MCF 10A (cell line): ENCODE results near the gene CNTN6. TPM values are rescaled to one million over a fixed set of nuclear protein-coding genes. Genes with fewer than 3 reads are reported as not detected.

ENCODE experiments used
- BruUV-seq: library from RNA; stranded (reverse); fragments of 400-500 nt; replicated peaks from 2 replicates; lab custom pipeline; 2021; lab: Mats Ljungman, UMichigan
- CTCF ChIA-PET: fragments of 300-600 bp; sonication (Branson Sonifier 250); formaldehyde crosslinking; extraction: SDS; loops from one replicate; lab custom pipeline; 2021; ENCODE audit warnings: antibody characterized with exemption, inconsistent platforms; lab: Yijun Ruan, JAX
- POLR2A ChIA-PET: fragments of 300-600, 350-650 bp; sonication (Branson Sonifier 250); formaldehyde crosslinking; extraction: SDS; loops from one replicate; lab custom pipeline; 2020; ENCODE audit warnings: antibody characterized with exemption, inconsistent platforms; lab: Yijun Ruan, JAX
- DNase-seq: peaks from one replicate; pipeline ENCODE4 v3.0.0-alpha.2; 2018; ENCODE audit not compliant: unreplicated experiment
- H3K27ac Mint-ChIP-seq: one replicate; pipeline ENCODE4 v1.8.0; 2022; ENCODE audit warnings: mild to moderate bottlenecking, low read depth, mixed read lengths; ENCODE audit not compliant: unreplicated experiment
- H3K27me3 Mint-ChIP-seq: one replicate; pipeline ENCODE4 v1.8.0; 2022; ENCODE audit warnings: mixed read lengths; ENCODE audit not compliant: insufficient read depth, unreplicated experiment
- H3K36me3 Mint-ChIP-seq: one replicate; pipeline ENCODE4 v1.8.0; 2022; ENCODE audit warnings: mild to moderate bottlenecking, moderate library complexity, mixed read lengths; ENCODE audit not compliant: insufficient read depth, unreplicated experiment
- H3K4me1 Mint-ChIP-seq: one replicate; pipeline ENCODE4 v1.8.0; 2022; ENCODE audit warnings: mixed read lengths; ENCODE audit not compliant: insufficient read depth, unreplicated experiment
- H3K4me3 Mint-ChIP-seq: one replicate; pipeline ENCODE4 v1.8.0; 2022; ENCODE audit warnings: mild to moderate bottlenecking, moderate library complexity, mixed read lengths; ENCODE audit not compliant: unreplicated experiment
- H3K9me3 Mint-ChIP-seq: one replicate; pipeline ENCODE4 v1.8.0; 2022; ENCODE audit warnings: mixed read lengths; ENCODE audit not compliant: unreplicated experiment
- CTCF ChIP-seq: fragments of 200-600 bp; IDR thresholded peaks from one replicate; pipeline ENCODE4 v1.8.0; 2022; ENCODE audit warnings: antibody characterized with exemption, mild to moderate bottlenecking; ENCODE audit not compliant: unreplicated experiment
- intact Hi-C: fragments of 100-400 bp; cut with micrococcal nuclease; formaldehyde crosslinking; loops from 2 replicates; pipeline ENCODE4 v1.14.1; 2022
- total RNA-seq: library from RNA; stranded (reverse); gene quantifications from 2 replicates; pipeline ENCODE4 v1.2.3, GENCODE V29; 2022

CNTN6 gene
- total RNA-seq, 1 experiment from 2014 or later, result not detected

- ChIA-PET CTCF (no interaction called here), POLR2A (no interaction called here)
- no peak for DNase-seq
- Mint-ChIP-seq H3K9me3 (no peaks in the 10 kb centered on the region), H3K36me3 (no peaks in the 10 kb centered on the region), H3K27me3 (no peaks in the 10 kb centered on the region), H3K4me1 (no peaks in the 10 kb centered on the region), H3K4me3 (no peak overlapping the region), H3K27ac (no peak overlapping the region)
- no peak for TF ChIP-seq CTCF
- intact Hi-C loops, result no loop called here
- BruUV-seq, result no TSS peak
Measured at GRCh38 chr3:1092061-1092460, 763 bp upstream of the CNTN6 start.

GRCh38 chr3:1093217-1093616 is 393 bp downstream of the CNTN6 start:
- TF ChIP-seq CTCF, result no peak
- ChIA-PET POLR2A (no interaction called here), CTCF (no interaction called here)
- no peaks in the 10 kb centered on the region for H3K9me3 Mint-ChIP-seq
- no peak for DNase-seq
- H3K27me3 Mint-ChIP-seq, result no peaks in the 10 kb centered on the region
- H3K4me1 Mint-ChIP-seq, result no peaks in the 10 kb centered on the region
- intact Hi-C loops, result no loop called here
- no peaks in the 10 kb centered on the region for H3K36me3 Mint-ChIP-seq
- H3K27ac Mint-ChIP-seq, result no peak overlapping the region
- no TSS peak for BruUV-seq
- H3K4me3 Mint-ChIP-seq, result no peak overlapping the region

GRCh38 chr3:1103525-1103924 is 10.7 kb downstream of the CNTN6 start:
- BruUV-seq, result no TSS peak

GRCh38 chr3:1117843-1118473 is 25.1 kb downstream of the CNTN6 start:
- ChIA-PET POLR2A (no interaction called here), CTCF (no interaction called here)
- Mint-ChIP-seq H3K36me3 (no peaks in the 10 kb centered on the region), H3K27ac (no peak overlapping the region), H3K4me1 (no peaks in the 10 kb centered on the region), H3K9me3 (no peaks in the 10 kb centered on the region), H3K27me3 (no peaks in the 10 kb centered on the region), H3K4me3 (no peak overlapping the region)
- TF ChIP-seq CTCF, result no peak
- peak; percentile 48 for DNase-seq
- intact Hi-C loops, result no loop called here
- no TSS peak for BruUV-seq

More at GRCh38 chr3:1103525-1103924, 10.7 kb downstream of the CNTN6 start:
- no peak for DNase-seq
- Mint-ChIP-seq H3K9me3 (no peaks in the 10 kb centered on the region), H3K27me3 (no peaks in the 10 kb centered on the region), H3K4me1 (no peaks in the 10 kb centered on the region), H3K36me3 (no peaks in the 10 kb centered on the region), H3K27ac (no peak overlapping the region), H3K4me3 (no peak overlapping the region)
- ChIA-PET CTCF (no interaction called here), POLR2A (no interaction called here)
- intact Hi-C loops, result no loop called here
- no peak for TF ChIP-seq CTCF
